ENCODE results near the gene ACSL1.

DNA sequence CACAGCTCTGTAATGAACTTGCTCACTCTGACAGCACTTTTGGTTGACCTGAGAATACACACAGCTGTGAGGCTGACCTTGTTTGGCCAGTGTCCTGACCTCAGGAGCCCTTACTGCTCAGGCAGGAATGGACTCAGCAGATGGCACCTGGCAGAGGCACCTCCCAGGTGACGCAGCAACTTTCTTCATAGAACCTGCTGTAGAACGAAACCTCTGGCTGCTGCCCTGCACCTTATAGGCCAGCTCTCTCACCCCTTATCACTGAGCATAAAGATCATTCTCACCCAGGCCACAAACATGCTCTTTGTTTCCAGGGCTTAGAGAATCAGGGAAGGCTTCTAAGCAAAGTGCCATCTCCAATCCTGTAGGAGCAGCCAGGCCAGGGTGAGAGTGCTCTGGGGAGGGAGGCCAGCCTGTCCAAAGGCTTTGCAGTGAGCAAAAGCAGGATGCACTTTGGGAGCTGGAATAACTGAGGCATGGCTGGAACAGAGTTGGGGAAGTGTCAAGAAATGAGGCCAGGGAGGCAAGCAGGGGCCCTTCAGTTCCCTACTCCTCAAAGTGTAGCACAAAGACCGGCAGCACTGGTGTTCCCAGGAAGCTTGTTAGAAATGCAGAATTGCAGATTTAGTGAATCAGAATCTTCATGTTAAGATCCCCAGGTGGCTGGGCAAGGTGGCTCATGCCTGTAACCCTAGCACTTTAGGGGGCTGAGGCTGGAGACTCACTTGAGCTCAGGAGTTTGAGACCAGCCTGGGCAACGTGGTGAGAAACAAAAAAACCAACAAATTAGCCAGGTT, 78.5 kb downstream of the ACSL1 start:
- no peak for TF ChIP-seq CTCF (IDR thresholded peaks at IDR 0.05)
- no peak for TF ChIP-seq POLR2A (IDR thresholded peaks at IDR 0.05; ENCODE audit: low read depth)

Measured in esophagus muscularis mucosa (tissue), 3 donors.